Neural progenitor cell (in vitro differentiated cells): ENCODE results near the gene RGL2. TPM values are rescaled to one million over a fixed set of nuclear protein-coding genes. Genes with fewer than 3 reads are reported as not detected.

Experiments
- DNase-seq: peaks from one replicate; pipeline ENCODE4 v3.0.0-alpha.2; 2016; ENCODE audit warnings: low spot score
- H2AFZ ChIP-seq: fragments of 200-600 bp; sonication (generic); replicated peaks from 2 replicates; pipeline ENCODE4 v1.6.1; 2016; ENCODE audit warnings: antibody characterized with exemption
- H3F3A ChIP-seq: fragments of 200-600 bp; sonication (generic); 2 replicates; pipeline ENCODE4 v1.6.1; 2016; ENCODE audit warnings: antibody characterized with exemption, low read depth
- H3K27ac ChIP-seq: fragments of 200-600 bp; sonication (generic); 2 replicates; pipeline ENCODE4 v1.5.1; 2016; ENCODE audit warnings: mild to moderate bottlenecking
- H3K27me3 ChIP-seq: fragments of 200-600 bp; sonication (generic); 2 replicates; pipeline ENCODE4 v1.6.1; 2016; ENCODE audit warnings: mild to moderate bottlenecking, moderate library complexity
- H3K36me3 ChIP-seq: fragments of 200-600 bp; sonication (generic); 2 replicates; pipeline ENCODE4 v1.5.1; 2016
- H3K4me1 ChIP-seq: fragments of 200-600 bp; sonication (generic); 2 replicates; pipeline ENCODE4 v1.6.1; 2016; ENCODE audit warnings: mixed run types
- H3K4me2 ChIP-seq: fragments of 200-600 bp; sonication (generic); 2 replicates; pipeline ENCODE4 v1.6.1; 2016
- H3K4me3 ChIP-seq: fragments of 200-600 bp; sonication (generic); 2 replicates; pipeline ENCODE4 v1.5.1; 2016
- H3K79me2 ChIP-seq: fragments of 200-600 bp; sonication (generic); 2 replicates; pipeline ENCODE4 v1.6.1; 2016; ENCODE audit warnings: low read depth
- H3K9ac ChIP-seq: fragments of 200-600 bp; sonication (generic); 2 replicates; pipeline ENCODE4 v1.6.1; 2016
- H3K9me3 ChIP-seq: fragments of 200-600 bp; sonication (generic); 2 replicates; pipeline ENCODE4 v1.5.1; 2016; ENCODE audit warnings: low read depth
- H4K20me1 ChIP-seq: fragments of 200-600 bp; sonication (generic); 2 replicates; pipeline ENCODE4 v1.6.1; 2016; ENCODE audit warnings: low read depth
- H3K27ac Mint-ChIP-seq: 3 replicates; pipeline ENCODE4 v1.8.0; 2021; ENCODE audit warnings: mixed read lengths
- H3K27me3 Mint-ChIP-seq: 2 replicates; pipeline ENCODE4 v1.8.0; 2022; ENCODE audit warnings: low read depth, mild to moderate bottlenecking, inconsistent platforms, moderate library complexity, mixed read lengths; ENCODE audit not compliant: insufficient read depth
- H3K36me3 Mint-ChIP-seq: 3 replicates; pipeline ENCODE4 v1.8.0; 2021; ENCODE audit warnings: mixed read lengths
- H3K4me1 Mint-ChIP-seq: 3 replicates; pipeline ENCODE4 v1.8.0; 2021; ENCODE audit warnings: mixed read lengths
- H3K4me3 Mint-ChIP-seq: 3 replicates; pipeline ENCODE4 v1.8.0; 2021; ENCODE audit warnings: mild to moderate bottlenecking, moderate library complexity, mixed read lengths
- H3K9me3 Mint-ChIP-seq: 3 replicates; pipeline ENCODE4 v1.8.0; 2020; ENCODE audit warnings: mixed read lengths
- CTCF ChIP-seq: fragments of 200-600 bp; sonication (generic); IDR thresholded peaks from 2 replicates; pipeline ENCODE4 v1.5.1; 2017; ENCODE audit warnings: antibody characterized with exemption, mild to moderate bottlenecking
- EZH2 ChIP-seq: fragments of 200-600 bp; sonication (generic); IDR thresholded peaks from 2 replicates; pipeline ENCODE4 v1.6.1; 2017; ENCODE audit warnings: antibody characterized with exemption, mild to moderate bottlenecking, moderate library complexity
- EZH2phosphoT487 ChIP-seq: fragments of 200-600 bp; sonication (generic); IDR thresholded peaks from 2 replicates; pipeline ENCODE4 v1.6.1; 2017; ENCODE audit warnings: antibody characterized with exemption
- total RNA-seq: library from RNA; depleted of rRNA; stranded (reverse); fragments of >200 nt; gene quantifications from 2 replicates; pipeline ENCODE4 v1.2.3, GENCODE V29; 2015; ENCODE audit warnings: low replicate concordance

Gene RGL2
- total RNA-seq, 1 donor from 2014 or later, result 28.3 TPM

DNA sequence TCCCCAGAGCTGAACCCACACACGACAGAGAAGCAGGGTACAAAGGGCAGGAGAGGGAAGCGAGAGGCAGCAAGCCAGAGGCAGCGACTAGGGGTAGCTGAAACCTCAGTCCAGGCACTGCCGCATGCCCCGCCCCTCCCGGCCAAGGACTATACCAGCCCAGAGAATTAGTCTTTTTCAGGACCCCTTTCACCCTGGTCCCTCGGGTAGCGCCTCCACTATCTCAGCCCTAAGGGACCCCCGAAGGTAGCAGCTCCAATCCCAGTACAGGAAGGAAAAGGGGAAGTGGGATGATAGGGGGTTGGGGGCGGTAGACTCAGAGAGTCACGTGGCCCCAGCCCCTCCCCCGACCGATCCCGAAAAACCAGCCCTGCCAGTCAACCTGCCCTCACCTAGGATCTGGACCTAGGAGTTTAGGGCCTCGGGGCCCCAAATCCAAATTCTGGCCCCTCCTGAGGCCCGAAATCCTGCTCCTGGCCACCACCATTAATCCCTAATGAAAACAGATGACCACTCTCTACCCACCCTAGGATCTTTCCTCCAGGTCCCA lies 1.3 kb downstream of the RGL2 start:
- H3K27me3 ChIP-seq, result no peaks in the 10 kb centered on the region
- peaks cover 29% of the 10 kb centered on the region for H3K4me1 Mint-ChIP-seq
- H2AFZ ChIP-seq, result peak overlapping the region; percentile 75
- peak; percentile 78 for DNase-seq
- peaks cover 33% of the 10 kb centered on the region for H3F3A ChIP-seq
- peak overlapping the region; percentile 90 for H3K4me3 ChIP-seq
- TF ChIP-seq EZH2, result no peak
- H3K36me3 ChIP-seq, result no peaks in the 10 kb centered on the region
- H3K27me3 Mint-ChIP-seq, result peaks cover 5% of the 10 kb centered on the region
- H3K9ac ChIP-seq, result no peak overlapping the region
- H3K36me3 Mint-ChIP-seq, result peaks cover 5% of the 10 kb centered on the region
- H3K79me2 ChIP-seq, result peaks cover 30% of the 10 kb centered on the region
- peak overlapping the region; percentile 69 for H3K27ac Mint-ChIP-seq
- H3K4me2 ChIP-seq, result peak overlapping the region; percentile 86
- peaks cover 5% of the 10 kb centered on the region for H3K4me1 ChIP-seq
- H3K27ac ChIP-seq, result no peak overlapping the region
- peak overlapping the region; percentile 99 for H3K4me3 Mint-ChIP-seq
- no peaks in the 10 kb centered on the region for H3K9me3 ChIP-seq
- H4K20me1 ChIP-seq, result peaks cover 20% of the 10 kb centered on the region
- no peaks in the 10 kb centered on the region for H3K9me3 Mint-ChIP-seq

GRCh38 chr6:33296797-33297405 lies 1.8 kb downstream of the RGL2 start:
- H4K20me1 ChIP-seq, result peaks cover 20% of the 10 kb centered on the region
- H3K9ac ChIP-seq, result no peak overlapping the region
- no peak overlapping the region for H3K27ac ChIP-seq
- Mint-ChIP-seq H3K4me1 (peaks cover 29% of the 10 kb centered on the region), H3K9me3 (no peaks in the 10 kb centered on the region), H3K27ac (peak overlapping the region; percentile 21), H3K27me3 (peaks cover 5% of the 10 kb centered on the region), H3K36me3 (peaks cover 5% of the 10 kb centered on the region), H3K4me3 (peak overlapping the region; percentile 99)
- H3K36me3 ChIP-seq, result no peaks in the 10 kb centered on the region
- H3K79me2 ChIP-seq, result peaks cover 24% of the 10 kb centered on the region
- H3K4me1 ChIP-seq, result peaks cover 5% of the 10 kb centered on the region
- H3K4me2 ChIP-seq, result peak overlapping the region; percentile 86
- TF ChIP-seq CTCF (no peak), EZH2 (no peak), EZH2phosphoT487 (no peak)
- peak overlapping the region; percentile 75 for H2AFZ ChIP-seq
- no peaks in the 10 kb centered on the region for H3K9me3 ChIP-seq
- H3F3A ChIP-seq, result peaks cover 33% of the 10 kb centered on the region
- H3K4me3 ChIP-seq, result peak overlapping the region; percentile 90
- H3K27me3 ChIP-seq, result no peaks in the 10 kb centered on the region
- DNase-seq, result no peak

GRCh38 chr6:33295621-33296369 lies 2.9 kb downstream of the RGL2 start:
- Histone ChIP-seq H2AFZ (no peak overlapping the region), H3K79me2 (peaks cover 20% of the 10 kb centered on the region), H3K9me3 (no peaks in the 10 kb centered on the region), H3K36me3 (no peaks in the 10 kb centered on the region), H3F3A (peaks cover 39% of the 10 kb centered on the region), H3K27ac (no peak overlapping the region), H3K4me1 (peaks cover 5% of the 10 kb centered on the region), H4K20me1 (peaks cover 15% of the 10 kb centered on the region), H3K4me3 (no peak overlapping the region), H3K9ac (no peak overlapping the region), H3K4me2 (no peak overlapping the region), H3K27me3 (no peaks in the 10 kb centered on the region)
- peaks cover 27% of the 10 kb centered on the region for H3K4me1 Mint-ChIP-seq
- peaks cover 10% of the 10 kb centered on the region for H3K27me3 Mint-ChIP-seq
- no peak for DNase-seq
- no peak for TF ChIP-seq EZH2phosphoT487
- TF ChIP-seq EZH2, result no peak
- no peak for TF ChIP-seq CTCF
- peak overlapping the region; percentile 99 for H3K4me3 Mint-ChIP-seq
- no peak overlapping the region for H3K27ac Mint-ChIP-seq
- H3K36me3 Mint-ChIP-seq, result peaks cover 2% of the 10 kb centered on the region
- no peaks in the 10 kb centered on the region for H3K9me3 Mint-ChIP-seq
